IPS-15b (cell line): ENCODE measurements around the gene CHD3.

Experiments
- H3K27me3 ChIP-seq: one replicate; pipeline ENCODE4 v1.6.1; 2013; ENCODE audit warnings: low read length; ENCODE audit not compliant: control insufficient read depth, insufficient read depth
- H3K36me3 ChIP-seq: one replicate; pipeline ENCODE4 v1.6.1; 2013; ENCODE audit warnings: low read length; ENCODE audit not compliant: control insufficient read depth, insufficient read depth
- H3K4me1 ChIP-seq: one replicate; pipeline ENCODE4 v1.6.1; 2013; ENCODE audit warnings: mild to moderate bottlenecking, low read length; ENCODE audit not compliant: control insufficient read depth, insufficient read depth
- H3K4me3 ChIP-seq: one replicate; pipeline ENCODE4 v1.5.1; 2013; ENCODE audit warnings: low read depth, low read length
- H3K9ac ChIP-seq: one replicate; pipeline ENCODE4 v1.6.1; 2013; ENCODE audit warnings: low read depth, mild to moderate bottlenecking, low read length
- H3K9me3 ChIP-seq: one replicate; pipeline ENCODE4 v1.6.1; 2013; ENCODE audit warnings: mild to moderate bottlenecking, low read length; ENCODE audit not compliant: control insufficient read depth, insufficient read depth

The CHD3 gene

GRCh38 chr17:7893187-7893880, 4.7 kb downstream of the CHD3 start:
- no peak overlapping the region for H3K9ac ChIP-seq

DNA sequence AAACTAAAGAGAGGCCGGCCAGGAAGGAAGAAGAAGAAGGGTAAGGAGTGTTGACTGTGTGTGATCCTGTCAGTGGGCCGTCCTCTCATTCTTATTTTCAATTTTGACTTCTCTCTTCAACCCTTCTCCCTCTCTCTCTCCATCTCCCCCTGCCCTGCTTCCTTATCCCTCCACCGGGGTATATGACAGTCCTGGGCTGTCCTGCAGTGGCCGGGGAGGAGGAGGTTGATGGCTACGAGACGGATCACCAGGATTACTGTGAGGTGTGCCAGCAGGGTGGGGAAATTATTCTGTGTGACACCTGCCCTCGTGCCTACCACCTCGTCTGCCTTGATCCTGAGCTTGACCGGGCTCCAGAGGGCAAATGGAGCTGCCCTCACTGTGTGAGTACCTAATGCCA, 5.6 kb downstream of the CHD3 start:
- Histone ChIP-seq H3K9ac (no peak overlapping the region), H3K9me3 (no peaks in the 10 kb centered on the region), H3K27me3 (no peaks in the 10 kb centered on the region), H3K4me3 (no peak overlapping the region), H3K36me3 (peaks cover 8% of the 10 kb centered on the region), H3K4me1 (no peaks in the 10 kb centered on the region)

More at GRCh38 chr17:7893187-7893880, 4.7 kb downstream of the CHD3 start:
- Histone ChIP-seq H3K27me3 (no peaks in the 10 kb centered on the region), H3K9me3 (no peaks in the 10 kb centered on the region), H3K4me3 (no peak overlapping the region), H3K4me1 (peaks cover 2% of the 10 kb centered on the region), H3K36me3 (peaks cover 7% of the 10 kb centered on the region)

DNA sequence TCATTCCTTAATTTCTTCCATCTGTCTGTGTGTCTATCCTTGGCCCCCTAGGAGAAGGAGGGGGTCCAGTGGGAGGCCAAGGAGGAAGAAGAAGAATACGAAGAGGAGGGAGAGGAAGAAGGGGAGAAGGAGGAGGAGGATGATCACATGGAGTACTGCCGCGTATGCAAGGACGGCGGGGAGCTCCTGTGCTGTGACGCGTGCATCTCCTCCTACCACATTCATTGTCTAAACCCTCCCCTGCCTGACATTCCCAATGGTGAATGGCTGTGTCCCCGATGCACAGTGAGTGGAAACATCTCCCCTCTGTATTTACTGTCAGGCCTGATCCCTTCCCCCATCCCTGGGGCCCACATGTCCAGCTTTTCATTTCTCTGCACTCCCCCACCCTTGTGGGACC, 6.3 kb downstream of the CHD3 start:
- no peaks in the 10 kb centered on the region for H3K9me3 ChIP-seq
- H3K36me3 ChIP-seq: peaks cover 15% of the 10 kb centered on the region
- H3K4me1 ChIP-seq: no peaks in the 10 kb centered on the region
- H3K4me3 ChIP-seq: no peak overlapping the region
- H3K27me3 ChIP-seq: no peaks in the 10 kb centered on the region
- H3K9ac ChIP-seq: no peak overlapping the region

- peaks cover 13% of the 10 kb centered on the region for H3K36me3 ChIP-seq
- H3K9ac ChIP-seq: no peak overlapping the region
- no peak overlapping the region for H3K4me3 ChIP-seq
- no peaks in the 10 kb centered on the region for H3K4me1 ChIP-seq
- no peaks in the 10 kb centered on the region for H3K9me3 ChIP-seq
- no peaks in the 10 kb centered on the region for H3K27me3 ChIP-seq
These were observed 8.5 kb downstream of the CHD3 start for GRCh38 chr17:7897090-7897489.

DNA sequence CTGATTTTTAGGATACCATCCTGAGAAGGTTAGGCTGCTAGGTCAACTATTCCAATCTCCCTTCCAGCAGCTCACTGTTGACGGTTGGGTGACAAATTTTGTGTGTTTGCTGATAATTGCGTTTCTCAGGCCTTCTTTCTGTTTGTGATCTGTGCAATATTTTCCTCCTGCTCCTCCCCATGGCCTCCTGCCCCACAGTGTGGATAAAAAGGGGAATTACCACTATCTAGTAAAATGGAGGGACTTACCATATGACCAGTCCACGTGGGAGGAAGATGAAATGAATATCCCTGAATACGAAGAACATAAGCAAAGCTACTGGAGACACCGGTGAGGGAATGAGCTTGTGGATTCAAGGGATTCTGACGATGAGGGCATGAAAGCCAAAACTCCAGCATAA, 9.2 kb downstream of the CHD3 start:
- peaks cover 14% of the 10 kb centered on the region for H3K36me3 ChIP-seq

DNA sequence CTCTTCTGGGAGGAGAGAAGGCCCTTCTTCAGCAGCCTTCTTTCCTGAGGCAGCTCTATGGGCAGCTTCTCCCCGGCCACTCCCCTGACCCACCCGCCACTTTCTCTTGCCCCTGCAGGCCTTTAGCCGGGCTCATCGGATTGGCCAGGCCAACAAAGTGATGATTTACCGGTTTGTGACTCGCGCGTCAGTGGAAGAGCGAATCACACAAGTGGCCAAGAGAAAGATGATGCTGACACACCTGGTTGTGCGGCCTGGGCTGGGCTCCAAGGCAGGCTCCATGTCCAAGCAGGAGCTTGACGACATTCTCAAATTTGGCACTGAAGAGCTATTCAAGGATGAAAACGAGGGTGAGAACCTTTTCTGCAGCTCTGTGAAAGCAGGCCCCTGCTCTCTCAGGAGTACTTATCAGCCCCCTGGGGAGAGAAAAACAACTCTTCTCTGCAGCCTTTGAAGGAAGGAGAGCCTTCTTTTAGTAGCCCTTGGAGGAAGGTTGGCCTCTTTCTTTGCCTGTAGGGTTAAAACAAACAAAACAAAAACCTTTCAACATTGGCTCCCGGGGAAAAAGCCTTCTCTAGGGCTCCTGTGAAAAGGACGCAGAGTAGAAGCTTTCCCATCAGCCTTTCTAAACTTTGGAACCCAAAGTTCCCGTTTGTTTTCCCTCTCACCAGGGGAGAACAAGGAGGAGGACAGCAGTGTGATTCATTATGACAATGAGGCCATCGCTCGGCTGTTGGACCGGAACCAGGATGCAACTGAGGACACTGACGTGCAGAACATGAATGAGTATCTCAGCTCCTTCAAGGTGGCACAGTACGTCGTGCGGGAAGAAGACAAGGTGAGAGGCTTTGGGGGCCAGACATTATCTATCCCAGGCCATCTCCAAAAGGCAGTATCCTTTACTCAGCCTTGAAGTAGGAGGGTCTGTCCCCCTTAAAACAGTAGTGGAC, 14.8 kb downstream of the CHD3 start:
- Histone ChIP-seq H3K9ac (no peak overlapping the region), H3K9me3 (no peaks in the 10 kb centered on the region), H3K4me1 (no peaks in the 10 kb centered on the region), H3K4me3 (no peak overlapping the region), H3K27me3 (no peaks in the 10 kb centered on the region), H3K36me3 (peaks cover 31% of the 10 kb centered on the region)

More for the DNA sequence above, 9.2 kb downstream of the CHD3 start:
- Histone ChIP-seq H3K4me1 (no peaks in the 10 kb centered on the region), H3K9me3 (no peaks in the 10 kb centered on the region), H3K9ac (no peak overlapping the region), H3K27me3 (no peaks in the 10 kb centered on the region), H3K4me3 (no peak overlapping the region)

GRCh38 chr17:7909089-7909488, 20.5 kb downstream of the CHD3 start:
- Histone ChIP-seq H3K4me3 (no peak overlapping the region), H3K9me3 (no peaks in the 10 kb centered on the region), H3K36me3 (peaks cover 13% of the 10 kb centered on the region), H3K9ac (no peak overlapping the region), H3K27me3 (no peaks in the 10 kb centered on the region), H3K4me1 (no peaks in the 10 kb centered on the region)

GRCh38 chr17:7910281-7910680, 21.7 kb downstream of the CHD3 start:
- Histone ChIP-seq H3K9me3 (no peaks in the 10 kb centered on the region), H3K9ac (no peak overlapping the region), H3K4me3 (no peak overlapping the region), H3K4me1 (no peaks in the 10 kb centered on the region), H3K27me3 (peaks cover 10% of the 10 kb centered on the region), H3K36me3 (peaks cover 10% of the 10 kb centered on the region)

- Histone ChIP-seq H3K4me3 (no peak overlapping the region), H3K4me1 (no peaks in the 10 kb centered on the region), H3K9me3 (no peaks in the 10 kb centered on the region), H3K9ac (no peak overlapping the region), H3K27me3 (peaks cover 11% of the 10 kb centered on the region), H3K36me3 (peaks cover 6% of the 10 kb centered on the region)
These were observed 22.1 kb downstream of the CHD3 start for GRCh38 chr17:7910711-7911110.

- Histone ChIP-seq H3K27me3 (peaks cover 12% of the 10 kb centered on the region), H3K4me1 (no peaks in the 10 kb centered on the region), H3K9me3 (no peaks in the 10 kb centered on the region), H3K36me3 (peaks cover 4% of the 10 kb centered on the region), H3K9ac (no peak overlapping the region), H3K4me3 (no peak overlapping the region)
These were observed 22.5 kb downstream of the CHD3 start for GRCh38 chr17:7911116-7911515.

DNA sequence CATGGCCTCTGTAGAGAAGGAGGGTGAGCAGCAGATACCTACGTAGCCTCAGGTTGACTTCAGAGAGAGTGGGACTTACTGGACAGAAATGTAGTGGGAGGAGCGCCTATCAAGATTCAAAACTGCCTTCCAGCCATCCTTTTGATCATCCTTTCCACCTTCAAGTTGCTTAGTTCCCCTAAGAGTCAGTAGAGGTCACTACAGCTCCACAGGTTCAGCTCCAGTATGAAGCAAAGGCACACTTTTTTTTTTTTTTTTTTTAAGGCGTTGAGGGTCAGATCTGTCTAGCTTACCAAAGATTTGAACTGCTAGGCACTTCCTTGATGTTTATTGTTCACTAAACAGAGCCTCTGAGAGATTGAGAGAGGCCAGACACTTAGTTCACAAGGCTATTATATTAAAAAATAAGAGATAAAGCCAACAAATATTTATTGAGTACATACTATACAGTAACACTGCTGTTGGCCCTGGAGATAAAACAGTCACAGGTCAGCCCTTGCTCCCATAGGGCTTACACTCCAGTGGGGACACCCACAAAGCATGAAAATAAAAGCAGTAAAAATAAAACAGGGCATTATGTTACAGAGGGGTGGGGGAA, 24.4 kb downstream of the CHD3 start:
- Histone ChIP-seq H3K36me3 (no peaks in the 10 kb centered on the region), H3K9ac (no peak overlapping the region), H3K9me3 (no peaks in the 10 kb centered on the region), H3K4me3 (no peak overlapping the region), H3K4me1 (no peaks in the 10 kb centered on the region), H3K27me3 (peaks cover 24% of the 10 kb centered on the region)
